ENCODE results near the gene SFMBT1. TPM values are rescaled to one million over a fixed set of nuclear protein-coding genes. Genes with fewer than 3 reads are reported as not detected.

Gene SFMBT1
- total RNA-seq, 1 donor from 2014 or later: 9.1 TPM

DNA sequence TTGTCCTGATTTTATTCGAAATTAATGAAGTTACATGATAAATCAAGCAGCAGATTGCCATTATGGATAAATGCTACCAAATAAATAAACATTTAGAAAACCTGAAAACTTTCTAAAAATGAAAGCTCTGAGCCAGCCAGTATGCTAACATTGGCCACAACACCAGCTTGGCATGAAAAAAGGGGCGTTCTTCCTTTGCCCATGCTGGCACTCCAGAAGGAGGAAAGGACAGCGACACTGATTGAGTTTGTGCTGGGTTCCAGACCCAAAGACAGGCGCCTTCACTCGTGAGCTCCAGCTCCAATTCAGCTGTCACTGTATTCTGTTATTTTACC, 153.6 kb downstream of the SFMBT1 start:
- Histone ChIP-seq H3K9me3 (no peaks in the 10 kb centered on the region), H3K4me3 (peak overlapping the region; percentile 8 to 22), H3K4me1 (peaks cover 67% of the 10 kb centered on the region), H3K27ac (peak overlapping the region; percentile 76), H3K27me3 (no peaks in the 10 kb centered on the region), H3K36me3 (no peaks in the 10 kb centered on the region)
- TF ChIP-seq, protein P1, sequence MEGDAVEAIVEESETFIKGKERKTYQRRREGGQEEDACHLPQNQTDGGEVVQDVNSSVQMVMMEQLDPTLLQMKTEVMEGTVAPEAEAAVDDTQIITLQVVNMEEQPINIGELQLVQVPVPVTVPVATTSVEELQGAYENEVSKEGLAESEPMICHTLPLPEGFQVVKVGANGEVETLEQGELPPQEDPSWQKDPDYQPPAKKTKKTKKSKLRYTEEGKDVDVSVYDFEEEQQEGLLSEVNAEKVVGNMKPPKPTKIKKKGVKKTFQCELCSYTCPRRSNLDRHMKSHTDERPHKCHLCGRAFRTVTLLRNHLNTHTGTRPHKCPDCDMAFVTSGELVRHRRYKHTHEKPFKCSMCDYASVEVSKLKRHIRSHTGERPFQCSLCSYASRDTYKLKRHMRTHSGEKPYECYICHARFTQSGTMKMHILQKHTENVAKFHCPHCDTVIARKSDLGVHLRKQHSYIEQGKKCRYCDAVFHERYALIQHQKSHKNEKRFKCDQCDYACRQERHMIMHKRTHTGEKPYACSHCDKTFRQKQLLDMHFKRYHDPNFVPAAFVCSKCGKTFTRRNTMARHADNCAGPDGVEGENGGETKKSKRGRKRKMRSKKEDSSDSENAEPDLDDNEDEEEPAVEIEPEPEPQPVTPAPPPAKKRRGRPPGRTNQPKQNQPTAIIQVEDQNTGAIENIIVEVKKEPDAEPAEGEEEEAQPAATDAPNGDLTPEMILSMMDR (IDR thresholded peaks at IDR 0.05): no peak
- TF ChIP-seq POLR2AphosphoS5 (IDR thresholded peaks at IDR 0.05; ENCODE audit: insufficient read depth in 1 of 2, low read depth in 1 of 2) (no peak), POLR2A (IDR thresholded peaks at IDR 0.05) (no peak)
- intact Hi-C loops (cut with DNase I): loop anchor here (5.0 kb wide), 1 partner anchor 45 kb away; no protein-coding TSS in a partner anchor
- peak in 1 of 2 donors; percentile 46 for DNase-seq (ENCODE audit: extremely low spot score in 2 of 2)

DNA sequence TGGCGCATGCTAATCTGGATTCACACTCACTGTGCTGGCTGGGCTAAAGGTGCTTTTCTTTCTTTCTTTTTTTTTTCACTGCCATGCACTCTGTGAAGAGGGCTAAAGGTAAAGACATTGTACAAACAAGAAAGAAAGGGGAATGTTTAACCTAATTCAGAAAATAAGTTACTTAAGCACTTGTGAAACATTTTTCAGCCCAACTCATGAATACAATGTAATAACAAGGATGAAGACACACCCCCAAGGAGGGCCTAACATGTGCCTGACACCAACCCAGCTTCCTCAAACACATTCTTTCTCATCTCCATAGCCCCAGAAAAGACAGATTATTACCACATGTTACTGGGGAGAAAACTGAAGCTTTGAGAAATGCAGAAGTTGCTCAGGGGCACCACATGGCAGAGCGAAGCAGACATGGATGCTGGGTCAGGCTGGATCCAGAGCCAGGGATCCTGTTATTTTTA, 154.2 kb downstream of the SFMBT1 start:
- Histone ChIP-seq H3K4me3 (no peak overlapping the region), H3K4me1 (peaks cover 63% of the 10 kb centered on the region), H3K27me3 (no peaks in the 10 kb centered on the region), H3K36me3 (no peaks in the 10 kb centered on the region), H3K27ac (peak overlapping the region; percentile 76), H3K9me3 (no peaks in the 10 kb centered on the region)
- TF ChIP-seq POLR2A (IDR thresholded peaks at IDR 0.05) (no peak), POLR2AphosphoS5 (IDR thresholded peaks at IDR 0.05; ENCODE audit: insufficient read depth in 1 of 2, low read depth in 1 of 2) (no peak)
- TF ChIP-seq, protein P1 (IDR thresholded peaks at IDR 0.05): no peak
- peak in 1 of 2 donors; percentile 19 for DNase-seq (ENCODE audit: extremely low spot score in 2 of 2)
- intact Hi-C loops (cut with DNase I): loop anchor here (5.0 kb wide), 1 partner anchor 44 kb away; no protein-coding TSS in a partner anchor

DNA sequence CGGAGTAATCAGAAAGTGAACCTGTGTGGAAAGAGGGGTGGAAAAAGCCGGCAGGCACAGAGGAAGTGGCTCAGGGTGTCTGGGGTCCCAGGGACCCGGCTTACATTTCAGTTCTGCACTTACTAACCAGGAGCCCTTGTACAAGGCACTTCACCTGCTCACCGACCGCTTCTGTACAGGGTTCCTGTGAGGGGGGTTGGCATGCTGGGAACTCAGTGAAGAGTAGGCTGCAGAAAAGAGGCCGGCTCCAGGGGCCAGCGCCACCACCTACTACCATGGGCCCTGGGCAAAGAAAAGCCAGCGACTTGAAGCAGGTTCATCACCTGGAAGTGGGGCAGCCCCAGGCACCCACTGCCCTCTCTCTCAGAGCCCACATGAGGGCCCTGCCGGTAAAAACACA, 154.7 kb downstream of the SFMBT1 start:
- no peaks in the 10 kb centered on the region for H3K9me3 ChIP-seq
- peak overlapping the region; percentile 76 for H3K27ac ChIP-seq
- no peak overlapping the region for H3K4me3 ChIP-seq
- peaks cover 63% of the 10 kb centered on the region for H3K4me1 ChIP-seq
- intact Hi-C loops (cut with DNase I): loop anchor here (5.0 kb wide), 1 partner anchor 44 kb away; no protein-coding TSS in a partner anchor
- TF ChIP-seq POLR2AphosphoS5 (IDR thresholded peaks at IDR 0.05; ENCODE audit: insufficient read depth in 1 of 2, low read depth in 1 of 2): no peak
- TF ChIP-seq, protein P1 (IDR thresholded peaks at IDR 0.05): no peak
- no peak for TF ChIP-seq POLR2A (IDR thresholded peaks at IDR 0.05)
- H3K27me3 ChIP-seq: no peaks in the 10 kb centered on the region
- H3K36me3 ChIP-seq: no peaks in the 10 kb centered on the region
- DNase-seq (ENCODE audit: extremely low spot score in 2 of 2): peak in 1 of 2 donors; percentile 61

DNA sequence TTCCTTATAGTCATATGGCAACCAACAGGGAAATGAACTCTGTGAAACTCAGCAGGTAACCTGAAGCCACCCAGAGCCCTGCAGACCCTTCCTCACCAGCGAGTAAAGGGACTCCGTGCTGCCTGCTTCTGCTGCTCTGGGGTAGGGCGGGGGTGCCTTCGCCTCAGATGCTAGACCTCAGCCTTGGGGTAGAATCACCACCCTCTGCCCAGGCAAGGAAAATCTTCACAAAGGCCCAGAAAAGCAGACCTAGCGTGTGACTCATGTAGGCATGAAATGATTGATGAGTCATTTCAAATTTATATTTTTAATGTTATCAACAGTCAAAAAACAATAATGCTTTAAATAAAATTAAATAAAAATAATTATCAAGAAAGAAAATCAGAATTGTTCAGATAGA, 155.1 kb downstream of the SFMBT1 start:
- H3K27me3 ChIP-seq: no peaks in the 10 kb centered on the region
- no peak overlapping the region for H3K4me3 ChIP-seq
- TF ChIP-seq, protein P1 (IDR thresholded peaks at IDR 0.05): no peak
- no peak for TF ChIP-seq POLR2AphosphoS5 (IDR thresholded peaks at IDR 0.05; ENCODE audit: insufficient read depth in 1 of 2, low read depth in 1 of 2)
- TF ChIP-seq POLR2A (IDR thresholded peaks at IDR 0.05): no peak
- intact Hi-C loops (cut with DNase I): loop anchor here (5.0 kb wide), 1 partner anchor 43 kb away; no protein-coding TSS in a partner anchor
- peaks cover 62% of the 10 kb centered on the region for H3K4me1 ChIP-seq
- no peak overlapping the region for H3K27ac ChIP-seq
- no peaks in the 10 kb centered on the region for H3K36me3 ChIP-seq
- peak in 1 of 2 donors; percentile 19 for DNase-seq (ENCODE audit: extremely low spot score in 2 of 2)
- H3K9me3 ChIP-seq: no peaks in the 10 kb centered on the region

DNA sequence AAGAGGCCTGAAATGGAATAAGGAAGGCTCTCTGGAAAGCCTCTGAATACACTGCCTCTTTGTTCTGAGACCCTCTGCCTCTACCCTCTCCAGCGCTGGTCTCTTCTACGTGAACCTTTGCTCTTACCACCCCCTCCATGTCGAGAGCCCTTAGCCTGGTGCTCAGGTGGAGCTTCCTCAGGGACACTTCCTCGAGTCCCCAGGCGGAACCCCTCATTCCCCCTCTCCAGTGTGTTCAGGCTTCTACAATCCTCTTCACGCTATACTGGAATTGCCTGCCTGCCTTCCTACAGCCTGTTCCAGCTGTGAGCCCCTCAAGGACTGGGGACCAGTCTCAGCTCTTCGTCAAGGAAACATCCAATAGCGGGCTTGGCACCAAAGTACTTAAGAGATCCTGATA, 156.0 kb downstream of the SFMBT1 start:
- H3K27me3 ChIP-seq: no peaks in the 10 kb centered on the region
- no peak overlapping the region for H3K27ac ChIP-seq
- intact Hi-C loops (cut with DNase I): loop anchor here (5.0 kb wide), 1 partner anchor 43 kb away; no protein-coding TSS in a partner anchor
- no peak overlapping the region for H3K4me3 ChIP-seq
- TF ChIP-seq, protein P1 (IDR thresholded peaks at IDR 0.05): no peak
- TF ChIP-seq POLR2A (IDR thresholded peaks at IDR 0.05) (no peak), POLR2AphosphoS5 (IDR thresholded peaks at IDR 0.05; ENCODE audit: insufficient read depth in 1 of 2, low read depth in 1 of 2) (no peak)
- peaks cover 53% of the 10 kb centered on the region for H3K4me1 ChIP-seq
- H3K9me3 ChIP-seq: no peaks in the 10 kb centered on the region
- H3K36me3 ChIP-seq: no peaks in the 10 kb centered on the region
- DNase-seq (ENCODE audit: extremely low spot score in 2 of 2): peak in 1 of 2 donors; percentile 43
